Suppressor macrophage (primary cell): ENCODE results near the gene NINL.

Experiments used
- DNase-seq, 4 experiments: peaks; one replicate each; pipeline ENCODE4 v3.0.0-alpha.2; 2020 to 2022

NINL gene

GRCh38 chr20:25499855-25500434 is 85.4 kb downstream of the NINL start:
- no peak for DNase-seq

- DNase-seq, result no peak
Observed at GRCh38 chr20:25499031-25499430, 86.3 kb downstream of the NINL start.

- DNase-seq, result no peak
Observed at GRCh38 chr20:25498280-25498606, 87.1 kb downstream of the NINL start.

- no peak for DNase-seq
Observed at GRCh38 chr20:25497586-25498279, 87.6 kb downstream of the NINL start.

DNA sequence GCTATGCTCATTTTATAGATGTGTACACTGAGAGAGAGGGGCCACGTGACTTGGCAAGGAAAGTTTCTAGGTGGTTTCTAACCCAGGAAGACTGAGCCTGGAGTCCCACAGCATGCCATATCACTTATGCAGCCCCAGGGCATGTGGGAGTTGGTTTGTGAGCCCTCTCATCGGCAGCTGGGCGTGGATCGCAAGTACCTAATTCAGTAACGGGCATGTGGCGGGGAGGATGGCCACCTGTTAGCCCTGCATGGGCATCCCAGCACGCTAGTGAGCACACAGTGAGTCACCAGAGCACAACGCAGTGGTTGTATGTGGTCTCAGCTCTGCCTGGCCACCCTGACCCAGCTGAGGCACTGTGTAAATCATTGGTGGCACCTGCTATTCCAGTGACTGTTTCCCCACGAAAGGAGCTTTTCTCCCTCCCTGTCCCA is 88.3 kb downstream of the NINL start:
- no peak for DNase-seq

DNA sequence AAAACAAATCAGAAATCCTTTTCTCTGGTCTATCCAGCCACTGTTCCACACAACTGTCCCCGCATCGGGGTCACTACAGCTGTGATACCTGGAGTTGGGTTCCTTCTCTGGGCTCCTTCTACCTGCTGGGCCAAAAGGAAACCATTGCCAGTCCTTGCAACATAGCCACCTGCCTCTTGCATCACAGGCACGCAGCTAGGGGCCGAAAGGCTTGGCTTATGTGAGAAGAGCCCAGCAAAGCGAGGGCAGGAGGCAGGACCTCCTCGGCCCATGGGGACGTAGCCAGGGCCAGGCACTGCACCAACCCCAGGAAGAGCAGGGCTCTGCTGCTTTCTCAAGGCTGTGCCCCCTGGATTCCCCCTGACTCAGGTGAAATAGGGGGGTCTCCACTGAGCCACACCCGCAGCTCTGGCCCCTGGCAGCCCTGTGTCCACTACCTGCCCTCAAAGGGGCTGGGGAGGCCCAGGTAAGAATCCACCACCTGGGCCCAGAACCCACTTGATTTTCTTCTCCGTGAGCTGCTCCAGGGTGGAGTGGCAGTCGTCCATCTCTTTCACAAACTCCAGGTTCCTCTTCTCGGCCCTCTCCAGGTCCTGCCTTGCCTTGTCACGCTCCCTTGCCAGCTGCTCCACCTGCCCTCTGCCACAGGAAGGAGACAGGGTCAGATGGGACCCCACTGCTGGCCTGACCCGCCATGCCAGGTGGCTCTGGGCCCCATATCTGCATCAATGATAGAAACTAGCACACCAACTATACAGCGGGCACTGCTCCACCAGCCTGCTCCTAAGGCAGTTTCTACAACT is 89.0 kb downstream of the NINL start:
- DNase-seq, result no peak

DNA sequence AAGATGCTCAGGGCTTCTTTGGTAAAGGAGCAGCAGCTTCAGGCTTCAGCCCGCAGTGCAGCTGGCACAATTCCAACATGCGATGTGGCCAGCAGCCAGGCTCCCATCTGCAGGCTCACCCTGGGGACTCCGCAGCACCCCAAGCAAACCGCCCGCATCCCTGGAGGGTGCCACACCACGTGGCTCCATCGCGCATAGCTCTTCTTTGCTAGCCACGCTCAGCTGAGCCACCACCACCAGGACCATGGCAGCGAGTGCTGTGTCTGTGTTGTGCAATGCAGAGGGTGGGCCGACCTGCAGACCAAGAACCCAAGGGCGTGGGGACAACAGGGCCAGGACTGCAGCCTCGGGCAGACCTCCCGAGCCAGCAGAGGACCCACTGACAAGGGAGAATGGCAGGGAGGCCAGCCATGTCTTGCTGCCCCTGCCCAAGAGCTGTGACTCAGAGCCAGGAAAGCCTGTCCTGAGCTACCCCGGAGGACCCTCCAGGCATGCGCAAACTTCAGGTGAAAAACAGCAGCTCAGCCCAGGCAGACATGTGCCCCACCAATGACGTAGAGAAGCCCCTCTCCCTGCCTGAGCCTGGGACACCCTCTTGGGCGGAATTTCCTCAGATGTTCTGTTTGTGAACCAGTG is 90.0 kb downstream of the NINL start:
- DNase-seq, result no peak

- DNase-seq, result no peak
Observed at GRCh38 chr20:25494506-25495188, 90.7 kb downstream of the NINL start.

GRCh38 chr20:25493748-25494505 is 91.4 kb downstream of the NINL start:
- no peak for DNase-seq

DNA sequence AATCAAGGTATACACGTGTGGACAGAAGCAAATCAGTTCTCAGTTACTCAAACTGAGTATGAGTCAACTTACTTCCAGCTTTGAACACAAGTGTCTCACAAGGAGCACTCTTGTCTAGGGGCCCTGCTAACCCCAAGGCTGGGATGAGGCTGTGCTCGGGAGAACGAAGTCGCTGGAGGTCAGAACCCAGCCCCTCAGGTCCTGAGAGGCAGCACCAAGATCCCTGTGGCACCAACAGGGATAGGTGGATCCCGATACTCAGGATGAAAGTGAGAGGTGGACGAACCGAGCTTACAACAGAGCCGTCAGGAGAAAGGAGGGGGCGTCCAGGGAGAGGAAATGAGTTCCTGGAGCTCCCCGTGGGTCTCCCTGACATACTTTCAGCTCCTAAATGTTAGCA is 92.2 kb downstream of the NINL start:
- no peak for DNase-seq

DNA sequence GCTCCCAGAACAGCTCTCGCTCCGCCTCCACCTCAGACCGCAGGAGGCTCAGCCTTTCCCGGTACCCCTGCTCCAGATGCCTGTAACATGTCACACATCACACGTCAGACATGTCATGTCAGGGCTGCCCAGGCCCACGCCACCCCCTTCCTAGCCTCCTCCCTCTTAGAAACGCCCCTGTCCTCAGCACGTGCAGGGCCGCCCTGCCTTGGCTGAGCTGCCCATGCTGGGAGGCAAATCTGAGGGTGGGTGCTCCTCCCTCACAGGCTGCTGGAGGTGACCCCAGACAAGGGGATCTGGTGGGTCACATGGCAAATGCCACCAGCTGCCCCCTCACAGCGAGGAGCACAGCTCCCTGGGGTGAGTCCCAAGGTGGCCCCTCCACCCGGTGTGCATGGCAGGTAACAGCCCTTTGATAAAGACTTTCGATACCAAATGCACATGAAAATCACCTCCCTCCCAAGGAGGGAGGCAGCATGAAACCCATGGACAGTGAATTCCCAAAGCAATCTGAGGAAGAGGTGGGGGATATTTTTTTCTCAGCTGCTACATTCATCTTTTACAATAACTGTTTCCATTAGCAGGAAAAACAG is 93.8 kb downstream of the NINL start:
- DNase-seq, result no peak

GRCh38 chr20:25490656-25491445 is 94.5 kb downstream of the NINL start:
- no peak for DNase-seq

GRCh38 chr20:25489221-25489871 is 96.0 kb downstream of the NINL start:
- DNase-seq, result no peak

DNA sequence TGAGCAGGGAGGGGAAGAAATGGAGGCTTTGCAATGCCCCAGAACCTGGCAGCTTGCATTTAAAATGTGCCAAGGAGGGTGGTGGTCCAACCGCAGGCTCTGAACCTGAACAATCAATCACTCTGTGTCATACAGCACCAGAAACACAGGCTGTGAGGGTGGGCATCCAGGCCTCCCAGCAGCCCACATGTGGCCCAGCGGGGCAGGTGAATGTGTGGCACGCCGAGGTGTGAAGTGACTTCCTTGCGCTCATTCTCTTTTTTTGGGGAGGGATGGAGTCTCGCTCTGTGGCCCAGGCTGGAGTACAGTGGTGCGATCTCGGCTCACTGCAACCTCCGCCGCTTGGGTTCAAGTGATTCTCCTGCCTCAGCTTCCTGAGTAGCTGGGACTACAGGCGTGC is 97.4 kb downstream of the NINL start:
- DNase-seq, result no peak

DNA sequence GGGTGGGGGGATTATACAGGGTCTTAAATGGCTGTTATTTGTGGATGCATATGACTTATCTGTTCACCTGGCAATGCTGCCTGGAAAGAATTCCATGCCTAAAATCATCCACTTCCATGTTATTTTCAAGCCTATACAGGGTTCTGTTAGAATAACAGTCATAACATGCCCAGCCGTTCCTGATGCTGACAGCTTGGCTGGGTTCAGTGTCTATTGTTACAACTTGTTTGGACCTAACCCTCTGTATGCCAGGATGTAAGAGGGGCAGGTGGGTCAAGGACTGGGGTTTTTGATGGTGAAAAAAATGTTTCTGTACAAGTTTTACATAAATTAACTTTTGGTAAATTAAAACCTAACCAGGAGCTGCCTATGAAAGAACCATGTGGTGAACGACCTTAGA is 98.0 kb downstream of the NINL start:
- DNase-seq, result no peak

DNA sequence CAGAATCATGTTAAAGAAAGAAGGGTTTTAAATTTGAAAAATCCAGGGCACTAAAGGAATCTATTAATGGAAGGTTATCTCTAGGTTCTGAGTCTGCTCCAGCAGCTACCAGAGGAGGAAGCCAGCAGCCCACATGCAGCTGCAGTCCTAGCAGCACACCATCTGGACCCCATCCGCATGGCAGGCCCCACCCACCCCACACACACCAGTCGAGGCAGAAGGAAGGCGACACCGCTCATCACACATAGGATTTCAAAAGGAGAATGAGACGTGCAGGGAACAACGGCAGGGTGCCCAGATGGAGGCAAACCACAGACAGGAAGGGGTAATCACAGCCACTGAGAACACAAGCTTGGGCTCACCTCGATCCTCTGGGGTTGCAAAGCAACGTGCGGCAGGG is 99.0 kb downstream of the NINL start:
- DNase-seq, result peak in 2 of 4 experiments; percentile 31 to 54

DNA sequence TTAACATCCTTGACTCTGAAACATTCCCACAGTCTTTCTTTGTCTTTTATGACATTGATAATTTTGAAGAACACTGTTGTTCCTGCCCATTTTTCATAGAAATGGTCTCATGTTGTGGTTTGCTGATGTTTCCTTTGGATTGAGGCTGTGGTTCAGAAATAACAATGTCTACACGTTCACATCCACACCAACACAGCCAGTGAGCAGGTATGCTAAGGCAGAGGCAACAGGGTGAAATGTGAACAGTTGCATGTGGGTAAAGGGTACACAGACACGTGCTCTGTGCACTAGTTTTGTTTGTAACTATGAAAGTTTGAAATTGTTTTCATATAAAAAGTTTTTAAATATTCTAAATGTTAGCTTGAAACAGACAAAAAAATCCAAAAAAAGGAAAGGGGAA is 99.5 kb downstream of the NINL start:
- DNase-seq, result no peak

DNA sequence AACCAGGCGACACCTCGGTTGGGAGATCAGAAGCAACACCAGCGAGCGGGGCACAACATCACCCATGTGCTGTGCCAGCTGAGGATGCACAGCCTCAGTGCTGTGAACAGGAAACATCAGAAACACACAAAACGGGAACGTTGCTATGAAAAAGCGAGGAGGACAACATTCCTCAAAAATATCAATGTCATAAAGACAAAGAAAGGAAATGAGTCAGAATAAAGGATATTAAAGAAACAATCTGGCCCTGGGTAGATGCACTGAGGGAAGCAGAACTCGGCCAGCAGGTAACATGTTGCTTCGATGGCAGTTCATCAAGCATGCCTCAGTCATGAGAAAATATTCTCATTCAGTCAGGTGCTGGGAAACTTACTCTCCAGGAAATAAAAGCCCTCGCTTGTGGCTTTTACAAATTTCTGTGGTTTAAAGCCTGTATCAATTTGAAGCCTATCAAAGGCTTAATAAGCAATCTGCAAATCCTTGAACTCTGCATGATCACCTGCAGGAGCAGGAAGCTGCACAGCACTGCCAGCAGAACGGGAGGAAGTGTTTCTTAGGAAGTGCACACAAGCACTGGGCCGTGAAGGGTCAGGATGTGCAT is 100.3 kb downstream of the NINL start:
- DNase-seq, result peak in 2 of 4 experiments; percentile 12 to 20

DNA sequence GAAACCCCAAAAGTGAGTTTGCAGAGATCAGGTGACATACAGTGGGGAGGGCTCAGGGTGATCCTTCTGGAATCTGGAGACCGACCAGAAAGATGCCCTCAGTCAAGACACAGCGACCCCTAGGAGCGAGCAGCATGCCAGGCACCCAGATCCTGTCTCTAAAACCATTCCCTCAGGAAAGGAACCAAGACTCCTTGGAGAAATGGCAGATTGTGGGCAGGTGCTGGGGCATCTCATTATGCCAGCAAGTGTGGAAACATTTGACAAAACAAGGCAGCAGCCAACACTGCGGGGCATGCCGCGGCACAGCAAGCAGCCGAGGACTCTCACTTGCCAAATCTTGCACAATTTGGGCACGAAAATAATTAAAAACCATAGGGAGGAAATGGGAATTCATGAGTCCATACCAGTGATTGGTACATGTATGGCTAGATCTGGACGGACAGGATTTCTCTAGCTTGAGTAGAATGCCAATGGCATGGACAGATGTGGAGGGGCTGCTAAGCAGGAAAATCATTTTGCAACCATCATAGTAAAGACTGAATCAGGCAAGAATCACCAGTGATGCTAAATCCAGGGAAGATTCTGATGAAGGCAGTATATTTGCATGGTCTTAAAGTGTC is 101.0 kb downstream of the NINL start:
- no peak for DNase-seq
